ENCODE measurements around the gene GRIA3. TPM values are rescaled to one million over a fixed set of nuclear protein-coding genes. Genes with fewer than 3 reads are reported as not detected.
"Not testable (repeated sequence)": the region's sequence is repeated elsewhere in the genome, so short reads cannot be mapped to it uniquely, and the experiment has no call there.

The GRIA3 gene
- total RNA-seq, 1 donor from 2014 or later, result 0.36 TPM

DNA sequence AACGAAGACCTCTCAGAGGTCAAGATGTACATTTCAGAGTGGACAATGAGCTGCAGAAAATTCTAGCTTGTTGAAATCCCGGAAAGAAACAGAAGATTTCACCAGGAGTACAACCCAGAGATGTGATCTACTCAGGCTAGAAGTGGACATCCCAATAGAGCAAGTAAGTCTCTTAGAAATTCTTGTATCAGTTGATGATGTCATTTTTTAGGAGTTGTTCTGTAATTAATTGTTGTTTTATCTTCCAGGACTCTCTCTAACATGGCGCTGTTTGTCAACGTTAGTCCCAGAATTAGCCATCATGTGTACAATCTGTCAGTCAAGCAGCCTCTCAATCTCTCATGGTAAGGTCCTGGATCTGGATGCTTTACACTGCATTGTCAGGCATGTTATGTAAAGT lies 174.4 kb downstream of the GRIA3 start:
- no peak for ATAC-seq

DNA sequence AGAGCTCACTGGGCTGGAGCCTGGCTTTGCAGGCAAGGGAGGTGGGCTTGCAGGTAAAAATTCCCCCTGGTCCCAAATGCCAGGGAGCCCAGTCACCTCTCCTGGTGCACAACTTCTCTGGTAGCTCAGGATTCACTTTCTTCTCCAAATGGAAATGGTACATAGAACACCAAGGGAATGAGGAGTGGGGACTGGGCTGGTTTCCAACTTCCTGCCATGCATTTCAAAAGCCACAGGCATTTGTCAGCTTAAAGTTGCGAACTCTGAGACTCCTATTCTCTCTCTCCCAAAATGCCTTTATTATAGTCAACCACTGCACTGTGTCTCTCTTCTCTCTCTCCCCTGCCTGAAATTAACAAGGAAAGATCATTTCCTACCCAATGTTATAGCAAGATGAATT lies 177.3 kb downstream of the GRIA3 start:
- no peak for ATAC-seq

DNA sequence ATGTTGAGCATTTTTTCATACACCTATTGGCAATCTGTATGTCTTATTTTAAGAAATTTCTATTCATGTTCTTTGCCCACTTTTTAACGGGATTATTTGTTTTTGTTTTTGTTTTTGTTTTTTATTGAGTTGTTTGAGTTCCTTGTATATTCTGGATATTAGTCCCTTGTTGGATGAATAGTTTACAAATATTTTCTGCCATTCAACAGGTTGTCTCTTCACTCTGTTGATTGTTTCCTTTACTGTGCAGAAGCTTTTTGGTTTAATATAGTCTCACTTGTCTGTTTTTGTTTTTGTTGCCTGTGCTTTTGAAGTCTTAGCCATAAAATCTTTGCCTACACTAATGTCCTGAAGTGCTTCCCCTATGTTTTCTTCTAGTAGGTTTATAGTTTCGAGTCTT lies 202.1 kb downstream of the GRIA3 start:
- ATAC-seq, result not testable (repeated sequence)

DNA sequence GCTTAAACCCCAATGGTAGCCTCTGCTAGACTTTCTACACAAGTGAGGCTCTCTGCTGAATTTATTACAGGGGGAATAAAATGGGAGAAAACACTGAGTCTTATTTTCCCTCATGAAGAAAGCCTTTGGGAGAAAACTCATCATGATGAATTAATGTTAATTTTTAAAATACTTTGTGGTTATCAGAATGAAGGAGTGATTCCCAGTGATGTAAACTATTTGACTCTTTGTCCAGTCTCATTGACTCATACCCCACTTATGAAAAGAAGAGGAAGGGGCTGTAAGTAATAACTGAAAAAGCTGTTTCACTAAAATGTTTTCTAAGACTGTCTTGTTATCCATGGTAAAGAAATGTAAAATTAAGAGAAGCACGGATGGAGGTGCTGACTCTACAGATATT lies 208.8 kb downstream of the GRIA3 start:
- no peak for ATAC-seq

DNA sequence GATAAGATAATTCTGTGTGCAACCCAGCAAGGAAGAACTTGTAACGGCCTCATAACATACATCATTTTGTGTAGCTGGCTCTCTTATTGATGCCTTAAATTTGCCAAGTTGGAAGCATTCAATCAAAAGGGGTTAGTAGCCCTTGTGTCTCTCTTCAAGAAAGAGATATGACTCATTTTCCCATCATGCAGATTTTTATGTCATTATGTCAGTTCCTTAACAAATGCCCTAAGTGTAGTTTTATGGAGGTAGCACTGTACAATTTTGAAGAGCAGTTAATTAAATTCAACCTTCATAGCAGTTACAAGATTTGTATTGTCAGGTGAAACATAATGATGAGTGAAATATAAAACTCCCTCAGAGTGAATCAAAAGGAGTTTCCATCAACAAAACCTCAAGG lies 215.6 kb downstream of the GRIA3 start:
- no peak for ATAC-seq

DNA sequence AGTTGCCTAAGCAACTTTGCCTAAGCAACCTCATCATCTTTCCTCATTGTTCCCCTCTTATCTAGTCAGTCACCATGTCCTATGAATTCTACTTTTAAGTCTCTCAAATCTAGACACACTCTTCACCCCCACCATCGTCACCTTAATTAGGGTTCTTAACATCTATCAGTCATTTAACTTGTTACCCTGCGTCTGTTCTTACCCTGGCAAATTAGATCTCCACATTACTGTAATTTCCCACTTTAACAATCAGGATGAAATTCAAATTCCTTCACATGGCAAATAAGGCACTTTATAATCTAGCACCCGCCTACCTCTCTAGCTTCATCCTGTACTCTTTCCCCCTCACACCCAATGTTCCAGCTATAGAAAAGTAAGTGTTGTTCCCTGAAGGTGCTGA lies 221.2 kb downstream of the GRIA3 start:
- no peak for ATAC-seq

DNA sequence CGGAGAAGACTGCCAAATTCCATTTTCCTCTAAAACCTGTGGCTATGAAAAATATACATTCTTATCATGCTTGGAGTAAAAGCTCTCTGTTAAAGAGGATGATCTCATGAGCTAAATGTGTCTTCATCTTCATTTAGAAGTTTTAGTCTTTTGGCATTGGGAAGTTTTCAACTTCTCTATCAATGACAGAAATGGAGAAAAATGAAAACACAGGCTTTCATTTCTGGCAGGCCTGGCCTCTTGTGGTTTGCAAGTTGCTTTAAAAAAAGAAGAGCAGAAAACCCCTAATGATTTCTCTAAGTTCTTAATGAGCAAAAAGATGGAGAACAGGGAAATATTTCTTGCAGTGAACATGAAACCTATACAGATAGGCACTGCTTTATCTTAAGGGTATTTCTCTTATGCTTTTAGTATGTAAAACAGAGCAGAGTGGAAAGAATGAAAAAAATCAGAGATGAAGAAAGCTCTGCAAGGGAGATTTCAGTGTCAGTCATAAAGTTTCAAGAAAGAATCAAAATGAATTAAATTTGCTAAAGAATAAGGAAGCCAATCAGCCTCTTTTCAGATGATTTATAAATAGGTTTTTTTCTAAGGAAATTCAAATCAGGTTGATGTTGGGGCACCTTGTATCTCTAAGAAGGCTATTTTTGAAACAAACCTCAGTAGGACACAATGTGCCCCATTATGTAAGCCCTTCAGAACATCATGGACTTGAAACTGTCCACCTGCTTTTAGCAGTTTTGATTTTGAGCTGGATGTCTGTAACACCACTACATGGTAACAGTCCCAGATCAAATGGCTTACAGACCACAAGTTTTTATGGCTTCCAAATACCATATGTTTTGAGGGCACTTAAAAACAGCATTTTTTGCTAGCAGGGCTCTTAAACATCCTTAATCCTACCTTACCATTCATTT lies 225.0 kb downstream of the GRIA3 start:
- no peak for ATAC-seq

DNA sequence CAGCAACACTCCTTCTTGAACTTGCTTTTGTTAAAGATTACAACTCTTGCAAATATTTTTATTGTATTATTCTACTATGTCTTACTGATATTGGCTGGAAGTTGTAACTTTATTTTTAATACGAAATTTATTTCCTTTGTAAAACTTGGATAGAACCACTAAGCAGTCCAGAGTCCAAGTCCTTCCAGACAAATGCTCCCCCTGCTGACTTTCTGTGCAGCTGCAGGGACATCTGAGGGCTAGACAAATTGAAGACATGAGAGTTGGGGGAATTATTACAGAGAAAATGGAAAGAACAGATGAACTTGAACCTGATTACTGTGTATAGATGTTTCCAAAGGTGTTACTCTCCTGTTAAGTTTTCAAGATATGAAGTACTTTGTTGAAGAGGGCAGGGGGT lies 238.8 kb downstream of the GRIA3 start:
- ATAC-seq, result no peak

DNA sequence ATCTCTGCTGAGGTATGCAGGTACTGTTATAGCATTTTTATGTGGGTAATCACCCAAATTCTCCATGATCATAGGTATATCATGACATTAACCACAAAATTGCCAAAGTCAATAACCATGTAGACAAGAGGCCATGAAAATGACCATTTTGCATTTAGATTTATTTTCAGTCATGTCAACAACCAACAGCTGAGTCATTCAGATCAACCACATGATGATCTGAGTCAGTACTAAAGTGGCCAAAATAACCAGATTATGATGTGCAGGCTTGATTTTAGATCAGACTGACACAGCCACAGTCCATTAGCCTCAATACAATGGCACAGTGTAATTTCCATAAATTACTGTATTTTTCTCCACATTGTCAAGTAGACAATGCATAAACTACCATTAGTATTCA lies 240.5 kb downstream of the GRIA3 start:
- no peak for ATAC-seq

DNA sequence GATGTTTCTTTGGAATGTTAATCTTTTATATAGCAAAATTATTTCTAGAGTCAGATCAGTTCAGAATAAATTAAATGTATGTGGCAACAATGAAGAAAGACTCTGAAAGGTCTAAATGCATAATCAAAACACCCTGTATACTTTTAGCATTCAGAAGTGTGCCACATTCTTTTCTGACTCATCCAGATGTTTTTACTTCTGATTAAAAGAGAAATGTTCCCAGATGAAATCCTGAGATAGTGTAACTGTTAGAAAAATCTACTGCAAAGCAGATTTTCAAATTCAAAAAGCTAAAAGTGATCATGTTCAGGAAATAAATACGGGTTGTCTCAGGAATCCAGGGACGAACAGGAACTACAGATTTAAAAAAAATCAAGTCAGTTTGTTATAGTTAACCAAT lies 241.4 kb downstream of the GRIA3 start:
- no peak for ATAC-seq

DNA sequence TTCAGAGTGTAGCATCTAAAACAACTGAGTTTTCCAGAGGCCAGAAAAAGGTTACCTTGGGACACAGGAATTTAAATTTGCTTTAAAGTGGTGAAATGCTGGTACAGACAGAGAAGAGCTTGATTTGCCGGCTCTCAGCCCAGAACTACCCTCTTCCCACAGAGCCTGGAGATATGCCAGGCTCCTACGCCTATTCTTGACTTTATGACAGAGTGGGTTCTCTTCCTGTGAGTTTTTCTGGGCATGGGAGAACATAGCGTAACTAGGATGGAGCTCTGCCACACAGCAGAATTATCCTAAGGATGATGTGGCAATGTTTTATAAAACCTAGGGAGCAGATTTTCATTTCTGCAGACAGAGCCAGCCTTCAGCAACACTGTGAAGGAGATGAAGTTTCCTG lies 241.8 kb downstream of the GRIA3 start:
- ATAC-seq, result no peak

DNA sequence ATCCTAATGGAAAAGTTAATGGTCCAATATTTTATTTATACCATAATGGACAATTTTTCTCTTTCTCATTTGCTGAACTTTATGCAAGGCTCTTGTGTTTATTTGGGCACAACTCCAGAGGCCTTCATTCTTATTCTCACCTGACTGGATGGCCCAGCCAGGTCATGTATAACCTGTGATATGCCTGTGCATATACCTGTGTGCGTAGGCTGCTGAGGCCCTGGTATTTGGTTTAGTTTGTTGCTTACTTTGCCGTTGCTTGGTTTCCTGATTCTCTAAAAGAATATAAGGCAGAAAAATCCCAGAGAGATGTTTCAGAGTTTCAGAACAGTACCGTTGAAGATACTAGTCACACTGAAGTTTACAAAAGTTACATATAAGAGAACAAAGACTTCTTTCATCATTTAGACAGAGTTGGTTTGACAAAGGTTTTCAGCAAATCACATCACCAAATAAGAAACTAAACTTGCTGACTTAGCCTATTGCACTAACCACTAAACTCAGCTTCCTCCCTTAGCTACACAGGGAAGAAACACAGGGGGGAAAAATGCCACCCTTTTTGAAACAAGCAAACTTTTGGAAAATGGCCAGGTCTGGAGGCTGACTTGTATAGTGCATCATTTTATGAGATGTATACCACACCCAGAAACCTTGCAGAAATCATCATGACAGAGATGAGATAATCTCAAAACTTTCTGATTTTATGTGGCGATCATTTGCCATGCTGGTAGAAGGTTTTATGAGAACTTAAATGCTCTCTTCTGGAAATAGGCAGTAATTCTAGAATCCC lies 248.5 kb downstream of the GRIA3 start:
- peak; percentile 77 for ATAC-seq

DNA sequence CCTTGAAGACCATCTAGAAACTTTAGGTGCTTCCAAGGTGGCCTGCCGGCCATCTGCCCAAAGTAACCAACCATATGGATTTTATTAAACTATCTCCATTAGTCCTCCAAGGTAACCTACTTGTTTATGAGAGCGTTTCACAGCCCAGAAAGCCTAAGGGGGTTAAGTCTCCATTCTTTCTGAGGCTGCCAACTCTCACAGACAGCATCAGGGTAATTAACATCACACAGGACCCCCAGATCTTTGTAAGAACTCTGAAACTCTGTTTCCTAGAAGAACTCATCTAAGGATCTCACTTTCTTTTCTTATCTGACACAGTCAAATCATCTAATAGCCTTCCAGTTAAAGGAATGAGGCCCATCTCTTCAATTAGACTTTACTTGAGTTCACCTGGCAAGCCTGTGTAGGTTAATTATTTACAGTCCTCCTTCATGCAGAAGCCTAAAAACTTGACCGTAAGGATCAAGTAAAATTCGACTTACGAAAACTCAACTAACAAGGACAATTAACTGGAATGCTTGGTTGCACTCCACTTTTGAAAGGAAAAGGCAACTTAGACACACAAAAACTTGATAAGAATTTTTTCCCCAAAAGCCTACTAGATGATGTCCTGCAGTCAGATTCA lies 252.5 kb downstream of the GRIA3 start:
- ATAC-seq, result no peak

DNA sequence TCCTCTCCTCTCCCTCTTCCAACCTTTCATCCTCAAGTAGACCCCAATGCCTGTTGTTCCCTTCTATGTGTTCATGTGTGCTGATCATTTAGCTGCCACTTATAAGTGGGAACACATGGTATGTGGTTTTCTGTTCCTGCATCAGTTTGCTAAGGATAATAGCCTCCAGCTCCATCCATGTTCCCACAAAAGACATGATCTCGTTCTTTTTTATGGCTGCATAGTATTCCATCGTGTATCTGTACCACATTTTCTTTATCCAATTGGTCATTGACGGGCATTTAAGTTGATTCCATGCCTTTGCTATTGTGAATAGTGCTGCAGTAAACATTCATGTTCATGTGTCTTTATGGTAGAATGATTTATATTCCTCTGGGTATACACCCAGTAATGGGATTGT lies 255.8 kb downstream of the GRIA3 start:
- not testable (repeated sequence) for ATAC-seq

DNA sequence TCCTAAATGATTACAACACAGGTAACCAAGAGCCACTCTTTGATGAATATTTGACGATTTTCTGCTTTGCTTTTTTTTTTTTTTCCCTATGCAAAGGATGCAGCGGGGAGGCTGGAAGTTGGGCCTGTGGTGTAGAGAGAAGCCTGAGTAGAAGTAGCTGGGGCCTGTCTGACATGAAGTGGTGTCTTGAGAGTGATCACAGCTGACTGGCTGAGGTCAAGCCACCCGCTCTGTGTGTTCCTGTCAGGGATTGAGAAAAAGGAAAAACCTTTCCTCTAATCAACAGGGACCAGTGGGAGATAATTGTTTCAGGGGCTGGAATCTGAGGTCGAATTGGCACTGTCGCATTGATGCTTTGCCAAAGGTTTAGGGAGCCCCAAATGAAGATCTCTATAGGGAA lies 258.7 kb downstream of the GRIA3 start:
- no peak for ATAC-seq

DNA sequence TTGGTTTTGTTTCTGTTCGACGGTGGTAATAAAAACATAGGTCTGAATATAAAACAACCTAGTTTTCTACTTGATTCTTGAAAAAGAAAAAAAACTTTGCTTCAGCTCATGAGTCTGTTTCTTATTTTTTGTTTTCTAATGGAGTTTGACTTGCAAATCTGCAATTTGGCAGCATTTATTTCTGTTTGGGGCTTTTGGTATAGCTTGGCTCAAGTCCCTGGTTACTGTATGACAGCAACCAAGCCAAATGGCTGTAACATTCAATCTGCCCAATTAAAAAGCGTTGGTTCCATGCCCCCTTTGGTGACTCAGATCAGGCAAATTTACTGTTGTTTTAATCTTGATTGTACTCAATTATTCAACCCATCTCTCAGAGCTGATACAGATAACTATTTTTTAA lies 263.4 kb downstream of the GRIA3 start:
- no peak for ATAC-seq

DNA sequence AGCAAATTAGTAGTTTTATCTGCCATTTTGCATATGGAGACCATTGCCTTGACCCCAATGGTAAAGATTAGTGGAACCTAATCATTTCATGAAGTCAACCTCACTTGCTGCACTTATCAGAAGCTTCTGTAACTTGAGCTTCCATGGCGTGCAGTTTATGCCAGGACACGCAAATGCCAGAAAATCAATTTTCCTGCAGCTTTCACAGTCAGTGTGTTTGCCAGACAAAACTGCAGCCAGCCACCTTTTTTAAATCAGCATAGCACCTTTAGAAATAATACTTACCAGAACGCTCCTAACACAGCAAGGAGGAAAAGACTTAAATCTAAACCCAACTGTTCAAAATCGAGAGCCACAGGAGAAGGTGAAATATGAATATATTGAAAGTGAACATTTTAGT lies 265.3 kb downstream of the GRIA3 start:
- no peak for ATAC-seq

DNA sequence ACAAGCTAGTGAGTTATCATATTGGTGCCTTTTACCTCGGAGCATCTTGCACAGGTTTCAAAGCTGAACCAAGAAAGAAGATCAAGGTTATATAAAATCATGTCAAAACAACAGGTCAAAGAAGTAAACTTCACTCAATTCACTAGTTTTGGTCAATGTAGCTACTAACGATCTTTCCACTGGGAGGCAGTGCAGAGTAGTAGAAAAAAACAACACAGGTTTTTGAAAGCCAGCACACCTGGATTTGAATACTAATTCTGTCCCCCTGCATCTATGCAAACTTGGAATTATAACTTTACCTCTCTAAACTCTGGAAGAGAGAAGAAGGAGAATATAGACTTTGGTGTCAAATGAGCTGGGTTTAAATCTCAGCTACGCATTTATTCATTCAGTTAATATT lies 266.1 kb downstream of the GRIA3 start:
- ATAC-seq, result no peak

DNA sequence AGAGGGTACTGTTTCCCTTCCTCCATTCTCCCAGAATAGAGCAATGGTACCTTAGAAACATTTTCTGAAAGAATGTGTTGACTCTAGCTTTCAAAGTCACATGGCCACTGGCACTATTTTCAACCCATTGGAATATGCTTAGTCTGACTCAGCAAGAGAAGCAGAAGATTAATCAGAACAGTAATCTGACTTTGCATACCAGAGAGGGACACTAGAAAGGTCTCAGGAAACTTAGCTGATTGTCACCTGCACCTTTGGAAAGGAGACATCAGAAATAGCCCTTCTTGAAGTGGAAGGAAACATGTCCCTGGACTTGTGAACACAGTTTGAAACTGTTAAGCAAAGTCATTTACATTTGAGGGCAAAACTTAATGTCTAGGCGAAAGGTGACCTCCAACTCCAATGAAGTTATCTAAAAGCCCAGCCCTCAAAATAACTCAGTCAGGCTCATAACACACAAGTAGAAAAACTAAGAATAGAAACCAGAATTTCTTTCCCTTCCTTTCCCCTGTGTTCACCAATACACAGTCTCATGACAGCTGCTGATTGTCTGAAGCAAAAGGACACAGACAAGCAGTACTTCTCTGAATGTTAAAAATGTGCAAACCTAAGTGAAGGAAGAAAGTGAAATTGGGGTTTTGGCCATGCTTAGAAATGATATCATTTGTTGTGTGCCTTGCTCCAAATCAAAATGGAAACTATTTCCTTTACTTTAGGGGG lies 270.8 kb downstream of the GRIA3 start:
- no peak for ATAC-seq

DNA sequence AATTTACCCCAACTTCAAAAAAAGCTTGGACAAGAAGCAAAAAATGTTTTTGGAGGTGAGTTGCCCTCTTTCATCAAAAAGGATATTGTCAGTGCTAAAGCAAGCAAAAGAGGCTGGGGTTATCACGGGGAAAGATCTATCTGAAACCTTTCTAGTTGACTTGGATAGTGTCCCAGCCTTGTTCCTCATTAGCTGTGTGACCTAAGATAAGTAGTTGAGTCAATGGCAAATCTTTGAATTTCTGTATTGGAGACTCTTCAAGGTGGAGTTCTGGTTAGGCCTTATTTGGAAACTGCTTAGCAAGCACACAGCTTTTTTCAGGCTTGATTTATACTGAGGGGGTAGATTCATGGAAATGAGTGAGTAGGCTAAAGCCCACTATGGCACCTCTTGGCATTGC lies 271.6 kb downstream of the GRIA3 start:
- no peak for ATAC-seq

DNA sequence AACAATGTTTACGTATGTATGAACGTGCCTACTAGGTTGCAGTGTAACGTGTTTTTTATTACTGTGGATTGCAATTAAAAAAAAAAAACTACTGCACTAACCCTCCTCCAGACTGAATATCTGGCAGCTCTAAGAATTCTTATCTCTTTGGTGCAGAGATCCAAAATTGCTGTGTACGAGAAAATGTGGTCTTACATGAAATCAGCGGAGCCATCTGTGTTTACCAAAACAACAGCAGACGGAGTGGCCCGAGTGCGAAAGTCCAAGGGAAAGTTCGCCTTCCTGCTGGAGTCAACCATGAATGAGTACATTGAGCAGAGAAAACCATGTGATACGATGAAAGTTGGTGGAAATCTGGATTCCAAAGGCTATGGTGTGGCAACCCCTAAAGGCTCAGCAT lies 280.6 kb downstream of the GRIA3 start:
- ATAC-seq, result no peak

DNA sequence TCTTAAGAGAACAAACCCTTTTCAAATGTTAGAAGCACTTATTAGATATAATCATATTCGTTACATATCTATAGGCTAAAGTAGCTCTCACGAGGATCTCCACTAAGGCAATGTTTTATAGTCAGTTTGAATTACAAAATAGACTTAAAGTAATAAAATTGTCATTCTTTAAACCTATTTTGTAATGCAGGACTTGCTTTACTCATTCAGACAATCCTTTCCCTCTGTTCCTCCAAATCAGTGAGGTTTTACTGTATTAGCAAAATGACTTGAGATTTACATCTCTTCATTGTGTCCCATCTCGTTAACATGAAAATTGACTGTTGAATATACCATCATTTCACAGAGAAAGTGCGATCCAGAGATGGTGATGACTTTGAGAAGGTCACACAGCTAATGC lies 284.4 kb downstream of the GRIA3 start:
- no peak for ATAC-seq

Measured in esophagus mucosa (tissue), 1 donor.